HG03175 (cell line): ENCODE data around the gene EGFR.

Experiments used
- ATAC-seq: cut with Tn5 transposase; IDR thresholded peaks from one replicate; pipeline ENCODE4 v1.9.1; 2021; ENCODE audit warnings: mild to moderate bottlenecking, moderate library complexity; ENCODE audit not compliant: unreplicated experiment

Gene EGFR

GRCh38 chr7:55018361-55019190 is at the start of gene EGFR:
Gene EGFR, plus strand, starts transcription at chr7:55019017. Its CDS starts 261 bp downstream, at chr7:55019278.
- no peak for ATAC-seq

- ATAC-seq = no peak
Measured at GRCh38 chr7:54969208-54969967, 49.4 kb upstream of the EGFR start.

- ATAC-seq = no peak
Measured at GRCh38 chr7:54972733-54973294, 46.0 kb upstream of the EGFR start.

GRCh38 chr7:54978364-54979116 is 40.3 kb upstream of the EGFR start:
- no peak for ATAC-seq

GRCh38 chr7:54980521-54980920 is 38.3 kb upstream of the EGFR start:
- ATAC-seq = no peak

- no peak for ATAC-seq
Measured at GRCh38 chr7:54981913-54982312, 36.9 kb upstream of the EGFR start.

- no peak for ATAC-seq
Measured at GRCh38 chr7:54985426-54986330, 33.1 kb upstream of the EGFR start.

GRCh38 chr7:54986716-54987115 is 32.1 kb upstream of the EGFR start:
- ATAC-seq = no peak

GRCh38 chr7:54987772-54988171 is 31.0 kb upstream of the EGFR start:
- no peak for ATAC-seq

GRCh38 chr7:54988516-54988915 is 30.3 kb upstream of the EGFR start:
- ATAC-seq = no peak

GRCh38 chr7:54989453-54990225 is 29.2 kb upstream of the EGFR start:
- no peak for ATAC-seq

- ATAC-seq = no peak
Measured at GRCh38 chr7:54991341-54991740, 27.5 kb upstream of the EGFR start.

- ATAC-seq = no peak
Measured at GRCh38 chr7:54992871-54993475, 25.8 kb upstream of the EGFR start.

GRCh38 chr7:54995166-54995565 is 23.7 kb upstream of the EGFR start:
- ATAC-seq = no peak

- ATAC-seq = peak; percentile 73
Measured at GRCh38 chr7:54995610-54996363, 23.0 kb upstream of the EGFR start.

GRCh38 chr7:54996391-54996790 is 22.4 kb upstream of the EGFR start:
- no peak for ATAC-seq

- no peak for ATAC-seq
Measured at GRCh38 chr7:55004579-55004978, 14.2 kb upstream of the EGFR start.

- ATAC-seq = no peak
Measured at GRCh38 chr7:55005241-55005851, 13.5 kb upstream of the EGFR start.
